IPS-15b (cell line): ENCODE results near the gene ZC3H6.
"Not testable (repeated sequence)": the region's sequence is repeated elsewhere in the genome, so short reads cannot be mapped to it uniquely, and the experiment has no call there.

Source experiments
- H3K27me3 ChIP-seq: one replicate; pipeline ENCODE4 v1.6.1; 2013; ENCODE audit warnings: low read length; ENCODE audit not compliant: control insufficient read depth, insufficient read depth
- H3K36me3 ChIP-seq: one replicate; pipeline ENCODE4 v1.6.1; 2013; ENCODE audit warnings: low read length; ENCODE audit not compliant: control insufficient read depth, insufficient read depth
- H3K4me1 ChIP-seq: one replicate; pipeline ENCODE4 v1.6.1; 2013; ENCODE audit warnings: mild to moderate bottlenecking, low read length; ENCODE audit not compliant: control insufficient read depth, insufficient read depth
- H3K4me3 ChIP-seq: one replicate; pipeline ENCODE4 v1.5.1; 2013; ENCODE audit warnings: low read depth, low read length
- H3K9ac ChIP-seq: one replicate; pipeline ENCODE4 v1.6.1; 2013; ENCODE audit warnings: low read depth, mild to moderate bottlenecking, low read length
- H3K9me3 ChIP-seq: one replicate; pipeline ENCODE4 v1.6.1; 2013; ENCODE audit warnings: mild to moderate bottlenecking, low read length; ENCODE audit not compliant: control insufficient read depth, insufficient read depth

Gene ZC3H6

GRCh38 chr2:112283535-112283934, 8.1 kb downstream of the ZC3H6 start:
- H3K4me1 ChIP-seq, H3K36me3 ChIP-seq, H3K9me3 ChIP-seq, H3K4me3 ChIP-seq, H3K9ac ChIP-seq, H3K27me3 ChIP-seq: not testable (repeated sequence)

- Histone ChIP-seq H3K4me3 (no peak overlapping the region), H3K27me3 (no peaks in the 10 kb centered on the region), H3K9me3 (no peaks in the 10 kb centered on the region), H3K36me3 (no peaks in the 10 kb centered on the region), H3K9ac (no peak overlapping the region), H3K4me1 (no peaks in the 10 kb centered on the region)
Measured at GRCh38 chr2:112290088-112290487, 14.7 kb downstream of the ZC3H6 start.

- H3K36me3 ChIP-seq = no peaks in the 10 kb centered on the region
- no peak overlapping the region for H3K9ac ChIP-seq
- no peaks in the 10 kb centered on the region for H3K27me3 ChIP-seq
- no peaks in the 10 kb centered on the region for H3K9me3 ChIP-seq
- no peaks in the 10 kb centered on the region for H3K4me1 ChIP-seq
- no peak overlapping the region for H3K4me3 ChIP-seq
Measured at GRCh38 chr2:112290648-112291047, 15.3 kb downstream of the ZC3H6 start.

GRCh38 chr2:112293636-112294401, 18.4 kb downstream of the ZC3H6 start:
- H3K4me1 ChIP-seq = no peaks in the 10 kb centered on the region
- no peak overlapping the region for H3K9ac ChIP-seq
- H3K9me3 ChIP-seq = no peaks in the 10 kb centered on the region

GRCh38 chr2:112295407-112296078, 20.1 kb downstream of the ZC3H6 start:
- Histone ChIP-seq H3K27me3 (no peaks in the 10 kb centered on the region), H3K36me3 (no peaks in the 10 kb centered on the region), H3K4me1 (no peaks in the 10 kb centered on the region), H3K4me3 (no peak overlapping the region), H3K9me3 (no peaks in the 10 kb centered on the region), H3K9ac (no peak overlapping the region)

More at GRCh38 chr2:112293636-112294401, 18.4 kb downstream of the ZC3H6 start:
- H3K27me3 ChIP-seq = no peaks in the 10 kb centered on the region
- H3K36me3 ChIP-seq = no peaks in the 10 kb centered on the region
- no peak overlapping the region for H3K4me3 ChIP-seq

GRCh38 chr2:112296407-112296806, 21.0 kb downstream of the ZC3H6 start:
- no peak overlapping the region for H3K4me3 ChIP-seq
- H3K36me3 ChIP-seq = no peaks in the 10 kb centered on the region
- H3K9ac ChIP-seq = no peak overlapping the region
- H3K27me3 ChIP-seq = no peaks in the 10 kb centered on the region
- no peaks in the 10 kb centered on the region for H3K9me3 ChIP-seq
- H3K4me1 ChIP-seq = no peaks in the 10 kb centered on the region

- no peak overlapping the region for H3K4me3 ChIP-seq
- no peaks in the 10 kb centered on the region for H3K36me3 ChIP-seq
- no peaks in the 10 kb centered on the region for H3K4me1 ChIP-seq
- no peak overlapping the region for H3K9ac ChIP-seq
- H3K27me3 ChIP-seq = no peaks in the 10 kb centered on the region
- H3K9me3 ChIP-seq = no peaks in the 10 kb centered on the region
Measured at GRCh38 chr2:112301171-112301584, 25.8 kb downstream of the ZC3H6 start.

- Histone ChIP-seq H3K9ac (no peak overlapping the region), H3K9me3 (no peaks in the 10 kb centered on the region), H3K4me3 (no peak overlapping the region), H3K36me3 (no peaks in the 10 kb centered on the region), H3K27me3 (no peaks in the 10 kb centered on the region), H3K4me1 (no peaks in the 10 kb centered on the region)
Measured at GRCh38 chr2:112301973-112302372, 26.6 kb downstream of the ZC3H6 start.

GRCh38 chr2:112304298-112304941, 29.0 kb downstream of the ZC3H6 start:
- no peaks in the 10 kb centered on the region for H3K4me1 ChIP-seq
- H3K27me3 ChIP-seq = no peaks in the 10 kb centered on the region
- no peak overlapping the region for H3K9ac ChIP-seq
- H3K9me3 ChIP-seq = no peaks in the 10 kb centered on the region
- no peak overlapping the region for H3K4me3 ChIP-seq
- H3K36me3 ChIP-seq = no peaks in the 10 kb centered on the region

- no peak overlapping the region for H3K9ac ChIP-seq
- H3K4me1 ChIP-seq = no peaks in the 10 kb centered on the region
- no peaks in the 10 kb centered on the region for H3K9me3 ChIP-seq
- H3K36me3 ChIP-seq = no peaks in the 10 kb centered on the region
- no peak overlapping the region for H3K4me3 ChIP-seq
- no peaks in the 10 kb centered on the region for H3K27me3 ChIP-seq
Measured at GRCh38 chr2:112305132-112305531, 29.7 kb downstream of the ZC3H6 start.

GRCh38 chr2:112310906-112311305, 35.5 kb downstream of the ZC3H6 start:
- Histone ChIP-seq H3K9ac (no peak overlapping the region), H3K36me3 (no peaks in the 10 kb centered on the region), H3K27me3 (no peaks in the 10 kb centered on the region), H3K4me3 (no peak overlapping the region), H3K4me1 (no peaks in the 10 kb centered on the region), H3K9me3 (no peaks in the 10 kb centered on the region)

- Histone ChIP-seq H3K4me1 (no peaks in the 10 kb centered on the region), H3K27me3 (no peaks in the 10 kb centered on the region), H3K36me3 (no peaks in the 10 kb centered on the region), H3K4me3 (no peak overlapping the region), H3K9ac (no peak overlapping the region), H3K9me3 (no peaks in the 10 kb centered on the region)
Measured at GRCh38 chr2:112311932-112312331, 36.5 kb downstream of the ZC3H6 start.
